ENCODE measurements around the gene EDRF1.
"Not testable (repeated sequence)": the region's sequence is repeated elsewhere in the genome, so short reads cannot be mapped to it uniquely, and the experiment has no call there.

EDRF1 gene

GRCh38 chr10:125711110-125711750 lies 8.3 kb upstream of the EDRF1 start:
- in situ Hi-C loops (cut with HindIII; ENCODE audit: low pct_unique_long_range_greater_than_20kb, low sequenced_read_pairs): no loop called here
- no peak for TF ChIP-seq JUND (IDR thresholded peaks at IDR 0.05; ENCODE audit: low read depth)
- DNase-seq (ENCODE audit: low read depth in 1 of 2, low spot score in 1 of 2): no peak

- in situ Hi-C loops (cut with HindIII; ENCODE audit: low pct_unique_long_range_greater_than_20kb, low sequenced_read_pairs); DNase-seq (ENCODE audit: low read depth in 1 of 2, low spot score in 1 of 2): not testable (repeated sequence)
Observed at GRCh38 chr10:125714728-125715127, 4.8 kb upstream of the EDRF1 start.

- TF ChIP-seq JUND (IDR thresholded peaks at IDR 0.05; ENCODE audit: low read depth): no peak
- in situ Hi-C loops (cut with HindIII; ENCODE audit: low pct_unique_long_range_greater_than_20kb, low sequenced_read_pairs): no loop called here
- no peak for DNase-seq (ENCODE audit: low read depth in 1 of 2, low spot score in 1 of 2)
Observed at GRCh38 chr10:125720002-125720382, 483 bp downstream of the EDRF1 start.

GRCh38 chr10:125721035-125721434 lies 1.5 kb downstream of the EDRF1 start:
- no peak for TF ChIP-seq JUND (IDR thresholded peaks at IDR 0.05; ENCODE audit: low read depth)
- in situ Hi-C loops (cut with HindIII; ENCODE audit: low pct_unique_long_range_greater_than_20kb, low sequenced_read_pairs): no loop called here
- no peak for DNase-seq (ENCODE audit: low read depth in 1 of 2, low spot score in 1 of 2)

- TF ChIP-seq JUND (IDR thresholded peaks at IDR 0.05; ENCODE audit: low read depth): no peak
- in situ Hi-C loops (cut with HindIII; ENCODE audit: low pct_unique_long_range_greater_than_20kb, low sequenced_read_pairs): no loop called here
- no peak for DNase-seq (ENCODE audit: low read depth in 1 of 2, low spot score in 1 of 2)
Observed at GRCh38 chr10:125722811-125723210, 3.3 kb downstream of the EDRF1 start.

- DNase-seq (ENCODE audit: low read depth in 1 of 2, low spot score in 1 of 2): no peak
- in situ Hi-C loops (cut with HindIII; ENCODE audit: low pct_unique_long_range_greater_than_20kb, low sequenced_read_pairs): no loop called here
- TF ChIP-seq JUND (IDR thresholded peaks at IDR 0.05; ENCODE audit: low read depth): no peak
Observed at GRCh38 chr10:125726914-125727313, 7.4 kb downstream of the EDRF1 start.

GRCh38 chr10:125727436-125727835 lies 7.9 kb downstream of the EDRF1 start:
- DNase-seq (ENCODE audit: low read depth in 1 of 2, low spot score in 1 of 2): no peak
- in situ Hi-C loops (cut with HindIII; ENCODE audit: low pct_unique_long_range_greater_than_20kb, low sequenced_read_pairs): no loop called here
- no peak for TF ChIP-seq JUND (IDR thresholded peaks at IDR 0.05; ENCODE audit: low read depth)

- no peak for TF ChIP-seq JUND (IDR thresholded peaks at IDR 0.05; ENCODE audit: low read depth)
- in situ Hi-C loops (cut with HindIII; ENCODE audit: low pct_unique_long_range_greater_than_20kb, low sequenced_read_pairs): no loop called here
- no peak for DNase-seq (ENCODE audit: low read depth in 1 of 2, low spot score in 1 of 2)
Observed at GRCh38 chr10:125734148-125734547, 14.6 kb downstream of the EDRF1 start.

- in situ Hi-C loops (cut with HindIII; ENCODE audit: low pct_unique_long_range_greater_than_20kb, low sequenced_read_pairs): no loop called here
- DNase-seq (ENCODE audit: low read depth in 1 of 2, low spot score in 1 of 2): no peak
- no peak for TF ChIP-seq JUND (IDR thresholded peaks at IDR 0.05; ENCODE audit: low read depth)
Observed at GRCh38 chr10:125734823-125735222, 15.3 kb downstream of the EDRF1 start.

GRCh38 chr10:125738206-125738605 lies 18.7 kb downstream of the EDRF1 start:
- in situ Hi-C loops (cut with HindIII; ENCODE audit: low pct_unique_long_range_greater_than_20kb, low sequenced_read_pairs): no loop called here
- no peak for TF ChIP-seq JUND (IDR thresholded peaks at IDR 0.05; ENCODE audit: low read depth)
- DNase-seq (ENCODE audit: low read depth in 1 of 2, low spot score in 1 of 2): no peak

GRCh38 chr10:125739994-125740679 lies 20.6 kb downstream of the EDRF1 start:
- no peak for TF ChIP-seq JUND (IDR thresholded peaks at IDR 0.05; ENCODE audit: low read depth)
- DNase-seq (ENCODE audit: low read depth in 1 of 2, low spot score in 1 of 2): no peak
- in situ Hi-C loops (cut with HindIII; ENCODE audit: low pct_unique_long_range_greater_than_20kb, low sequenced_read_pairs): no loop called here

GRCh38 chr10:125742465-125742864 lies 23.0 kb downstream of the EDRF1 start:
- in situ Hi-C loops (cut with HindIII; ENCODE audit: low pct_unique_long_range_greater_than_20kb, low sequenced_read_pairs): no loop called here
- peak in 1 of 2 experiments; percentile 2 for DNase-seq (ENCODE audit: low read depth in 1 of 2, low spot score in 1 of 2)
- TF ChIP-seq JUND (IDR thresholded peaks at IDR 0.05; ENCODE audit: low read depth): no peak

- no peak for TF ChIP-seq JUND (IDR thresholded peaks at IDR 0.05; ENCODE audit: low read depth)
- in situ Hi-C loops (cut with HindIII; ENCODE audit: low pct_unique_long_range_greater_than_20kb, low sequenced_read_pairs): no loop called here
- DNase-seq (ENCODE audit: low read depth in 1 of 2, low spot score in 1 of 2): no peak
Observed at GRCh38 chr10:125744909-125745308, 25.4 kb downstream of the EDRF1 start.

GRCh38 chr10:125747417-125747816 lies 27.9 kb downstream of the EDRF1 start:
- TF ChIP-seq JUND (IDR thresholded peaks at IDR 0.05; ENCODE audit: low read depth): no peak
- DNase-seq (ENCODE audit: low read depth in 1 of 2, low spot score in 1 of 2): no peak
- in situ Hi-C loops (cut with HindIII; ENCODE audit: low pct_unique_long_range_greater_than_20kb, low sequenced_read_pairs): no loop called here
